Loucy (cell line): ENCODE measurements around the gene NFIL3.

ENCODE experiments used
- H2AFZ ChIP-seq: fragments of 200-600 bp; sonication (generic); 2 replicates; pipeline ENCODE4 v1.6.0; 2016; ENCODE audit warnings: antibody characterized with exemption, mild to moderate bottlenecking, low read length, moderate library complexity
- H3F3A ChIP-seq: fragments of 200-600 bp; 2 replicates; pipeline ENCODE4 v1.6.0; 2016; ENCODE audit warnings: antibody characterized with exemption, low read depth, mild to moderate bottlenecking
- H3K27me3 ChIP-seq: fragments of 200-600 bp; sonication (generic); 2 replicates; pipeline ENCODE4 v1.6.1; 2014; ENCODE audit warnings: low read length, mild to moderate bottlenecking; ENCODE audit not compliant: insufficient read depth, poor library complexity, severe bottlenecking
- H3K36me3 ChIP-seq: fragments of 200-600 bp; sonication (generic); 2 replicates; pipeline ENCODE4 v1.6.1; 2016; ENCODE audit warnings: low read length; ENCODE audit not compliant: insufficient read depth
- H3K4me1 ChIP-seq: fragments of 200-600 bp; sonication (generic); 2 replicates; pipeline ENCODE4 v1.5.1; 2014; ENCODE audit warnings: low read length, mild to moderate bottlenecking; ENCODE audit not compliant: insufficient read depth, poor library complexity, severe bottlenecking
- H3K4me2 ChIP-seq: fragments of 200-600 bp; sonication (generic); 2 replicates; pipeline ENCODE4 v1.6.0; 2014; ENCODE audit warnings: antibody characterized with exemption, low read length, low read depth, mild to moderate bottlenecking; ENCODE audit not compliant: poor library complexity, severe bottlenecking
- H3K4me3 ChIP-seq: fragments of 200-600 bp; sonication (generic); 2 replicates; pipeline ENCODE4 v1.5.1; 2014; ENCODE audit warnings: low read length, mild to moderate bottlenecking, mixed read lengths; ENCODE audit not compliant: poor library complexity, severe bottlenecking
- H3K79me2 ChIP-seq: fragments of 200-600 bp; sonication (generic); 2 replicates; pipeline ENCODE4 v1.6.1; 2014; ENCODE audit warnings: low read length; ENCODE audit not compliant: insufficient read depth
- H3K9ac ChIP-seq: fragments of 200-600 bp; sonication (generic); 2 replicates; pipeline ENCODE4 v1.6.0; 2014; ENCODE audit warnings: mild to moderate bottlenecking, low read depth, low read length, moderate library complexity; ENCODE audit not compliant: poor library complexity, severe bottlenecking
- H3K9me2 ChIP-seq: fragments of 200-600 bp; sonication (generic); replicated peaks from 2 replicates; pipeline ENCODE4 v1.6.1; 2016; ENCODE audit warnings: low read depth, low read length, mixed read lengths
- H3K9me3 ChIP-seq: fragments of 200-600 bp; sonication (generic); 2 replicates; pipeline ENCODE4 v1.6.1; 2014; ENCODE audit warnings: mild to moderate bottlenecking, antibody characterized with exemption, low read length, low read depth; ENCODE audit not compliant: insufficient read depth
- H4K20me1 ChIP-seq: fragments of 200-600 bp; sonication (generic); 2 replicates; pipeline ENCODE4 v1.6.0; 2014; ENCODE audit warnings: antibody characterized with exemption, low read length, mild to moderate bottlenecking; ENCODE audit not compliant: insufficient read depth, poor library complexity, severe bottlenecking
- EZH2phosphoT487 ChIP-seq: fragments of 200-600 bp; IDR thresholded peaks from 2 replicates; pipeline ENCODE4 v1.6.1; 2018; ENCODE audit warnings: antibody characterized with exemption, mild to moderate bottlenecking, moderate library complexity, borderline replicate concordance
- TF ChIP-seq, protein P1 (sequence below): fragments of 200-600 bp; sonication (generic); conservative IDR thresholded peaks from 2 replicates; pipeline ENCODE4 v1.5.1; 2014; ENCODE audit warnings: mild to moderate bottlenecking, antibody characterized with exemption, low read length

NFIL3 gene

DNA sequence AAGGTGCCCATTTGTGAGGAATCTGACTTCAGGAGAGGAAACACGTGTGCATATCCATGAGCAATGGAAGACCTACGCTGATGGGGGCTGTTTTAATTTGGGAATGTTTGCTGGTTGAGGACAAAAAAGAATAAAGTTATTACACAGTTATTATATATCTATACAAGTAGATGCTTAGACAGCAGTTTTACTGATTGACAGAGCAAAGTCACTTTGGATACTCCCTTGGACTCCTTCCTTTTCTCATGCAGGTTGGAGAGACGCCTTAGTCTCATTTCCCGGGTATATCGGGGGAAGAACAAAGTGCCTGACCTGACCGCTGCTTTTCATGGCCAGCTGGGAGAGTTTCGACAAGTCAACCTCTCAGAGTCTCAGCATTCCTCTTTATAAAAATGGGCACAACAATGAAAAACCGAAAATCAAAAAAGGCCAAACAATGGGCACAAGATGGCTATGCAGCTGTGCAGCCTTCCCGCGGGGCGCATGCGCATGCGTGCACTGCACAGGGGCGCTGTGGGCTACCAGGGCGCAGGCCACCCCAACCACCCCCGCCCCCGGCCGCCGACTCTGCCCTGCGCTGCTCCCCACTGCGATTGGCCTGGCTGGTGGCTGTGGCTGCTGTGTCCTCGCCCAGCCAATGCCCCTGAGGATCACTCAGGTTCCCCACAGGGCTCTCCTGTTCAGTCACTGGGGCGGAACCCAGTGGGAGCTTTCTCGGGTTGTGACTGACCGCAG is 18.1 kb downstream of the NFIL3 start:
- Histone ChIP-seq H4K20me1 (peaks cover 25% of the 10 kb centered on the region), H3F3A (no peaks in the 10 kb centered on the region), H3K4me2 (no peak overlapping the region), H3K9me2 (no peaks in the 10 kb centered on the region), H3K4me1 (peaks cover under 1% of the 10 kb centered on the region), H3K4me3 (no peak overlapping the region), H3K9me3 (no peaks in the 10 kb centered on the region), H3K9ac (no peak overlapping the region), H3K36me3 (peaks cover 38% of the 10 kb centered on the region), H3K27me3 (no peaks in the 10 kb centered on the region), H3K79me2 (peaks cover 30% of the 10 kb centered on the region), H2AFZ (no peak overlapping the region)
- TF ChIP-seq EZH2phosphoT487: no peak
- TF ChIP-seq, protein P1, sequence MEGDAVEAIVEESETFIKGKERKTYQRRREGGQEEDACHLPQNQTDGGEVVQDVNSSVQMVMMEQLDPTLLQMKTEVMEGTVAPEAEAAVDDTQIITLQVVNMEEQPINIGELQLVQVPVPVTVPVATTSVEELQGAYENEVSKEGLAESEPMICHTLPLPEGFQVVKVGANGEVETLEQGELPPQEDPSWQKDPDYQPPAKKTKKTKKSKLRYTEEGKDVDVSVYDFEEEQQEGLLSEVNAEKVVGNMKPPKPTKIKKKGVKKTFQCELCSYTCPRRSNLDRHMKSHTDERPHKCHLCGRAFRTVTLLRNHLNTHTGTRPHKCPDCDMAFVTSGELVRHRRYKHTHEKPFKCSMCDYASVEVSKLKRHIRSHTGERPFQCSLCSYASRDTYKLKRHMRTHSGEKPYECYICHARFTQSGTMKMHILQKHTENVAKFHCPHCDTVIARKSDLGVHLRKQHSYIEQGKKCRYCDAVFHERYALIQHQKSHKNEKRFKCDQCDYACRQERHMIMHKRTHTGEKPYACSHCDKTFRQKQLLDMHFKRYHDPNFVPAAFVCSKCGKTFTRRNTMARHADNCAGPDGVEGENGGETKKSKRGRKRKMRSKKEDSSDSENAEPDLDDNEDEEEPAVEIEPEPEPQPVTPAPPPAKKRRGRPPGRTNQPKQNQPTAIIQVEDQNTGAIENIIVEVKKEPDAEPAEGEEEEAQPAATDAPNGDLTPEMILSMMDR: no peak

DNA sequence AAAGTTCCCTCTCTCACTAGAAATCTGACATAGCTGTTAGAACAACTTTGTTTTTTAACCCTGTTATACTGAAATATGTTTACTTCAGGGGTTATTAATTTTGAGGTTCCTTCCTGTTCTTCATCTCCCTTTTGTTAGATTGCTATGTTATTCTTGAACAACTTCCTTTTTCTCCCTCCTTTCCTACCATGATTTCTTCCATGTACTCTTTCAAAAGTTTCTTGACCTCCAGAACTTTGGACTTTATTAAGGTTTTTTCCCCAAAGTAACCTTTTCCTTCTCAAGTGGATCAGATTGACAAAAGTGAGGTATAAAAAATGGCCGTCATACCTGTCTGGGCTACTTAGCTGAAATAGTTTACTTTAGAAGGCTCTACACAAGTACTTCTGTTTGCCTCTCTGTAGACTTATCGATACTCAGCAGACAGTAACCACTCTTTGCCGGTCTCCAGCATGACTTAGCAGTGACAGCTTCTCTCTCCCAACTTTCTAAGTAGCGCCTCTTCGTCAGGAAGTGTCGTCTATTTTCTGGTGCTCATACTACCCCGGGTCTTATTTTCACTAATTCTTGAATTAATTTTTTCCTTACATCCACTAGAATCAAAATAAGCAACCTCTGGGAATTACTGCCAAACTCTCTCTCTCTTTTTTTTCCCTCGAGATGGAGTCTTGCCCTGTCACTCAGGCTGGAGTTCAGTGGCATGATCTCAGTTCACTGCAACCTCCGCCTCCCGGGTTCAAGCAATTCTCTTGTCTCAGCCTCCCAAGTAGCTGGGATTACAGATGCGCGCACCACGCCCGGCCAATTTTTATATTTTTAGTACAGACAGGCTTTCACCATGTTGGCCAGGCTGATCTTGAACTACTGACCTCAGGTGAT is 19.7 kb downstream of the NFIL3 start:
- Histone ChIP-seq H3K9me3 (no peaks in the 10 kb centered on the region), H3K79me2 (peaks cover 14% of the 10 kb centered on the region; the same call in 1 of the 2 replicates), H3K4me1 (no peaks in the 10 kb centered on the region), H3K9me2 (no peaks in the 10 kb centered on the region), H3F3A (no peaks in the 10 kb centered on the region), H3K4me3 (no peak overlapping the region), H3K9ac (no peak overlapping the region), H3K27me3 (no peaks in the 10 kb centered on the region), H2AFZ (no peak overlapping the region), H4K20me1 (peaks cover 10% of the 10 kb centered on the region), H3K4me2 (no peak overlapping the region), H3K36me3 (peaks cover 22% of the 10 kb centered on the region; the same call in 1 of the 2 replicates)
- TF ChIP-seq, protein P1: no peak
- TF ChIP-seq EZH2phosphoT487: no peak

- Histone ChIP-seq H2AFZ (no peak overlapping the region), H3K4me1 (no peaks in the 10 kb centered on the region), H3K9ac (no peak overlapping the region), H3K4me3 (no peak overlapping the region), H4K20me1 (no peaks in the 10 kb centered on the region), H3K4me2 (no peak overlapping the region), H3F3A (no peaks in the 10 kb centered on the region), H3K9me3 (no peaks in the 10 kb centered on the region), H3K79me2 (no peaks in the 10 kb centered on the region), H3K27me3 (no peaks in the 10 kb centered on the region), H3K36me3 (no peaks in the 10 kb centered on the region), H3K9me2 (no peaks in the 10 kb centered on the region)
- no peak for TF ChIP-seq EZH2phosphoT487
- TF ChIP-seq, protein P1: no peak
Observed at GRCh38 chr9:91398926-91399325, 24.7 kb downstream of the NFIL3 start.
